Neural cell (in vitro differentiated cells): ENCODE data around the gene CHPF2. TPM values are rescaled to one million over a fixed set of nuclear protein-coding genes. Genes with fewer than 3 reads are reported as not detected.

Source experiments
- H2AFZ ChIP-seq: fragments of 200-600, 300-800 bp; sonication (generic), shearing (Covaris generic); 2 replicates; pipeline ENCODE4 v1.6.0; 2014; ENCODE audit warnings: low read depth, mild to moderate bottlenecking, antibody characterized with exemption, low read length, moderate library complexity
- H3F3A ChIP-seq: fragments of 200-600 bp; shearing (Covaris generic); 2 replicates; pipeline ENCODE4 v1.6.1; 2016; ENCODE audit warnings: mild to moderate bottlenecking, moderate library complexity, mixed read lengths, antibody characterized with exemption, low read length; ENCODE audit not compliant: insufficient read depth, poor library complexity, severe bottlenecking
- H3K27ac ChIP-seq: fragments of 200-600, 300-800 bp; sonication (generic), shearing (Covaris generic); 2 replicates; pipeline ENCODE4 v1.5.1; 2014; ENCODE audit warnings: mild to moderate bottlenecking, low read length, moderate library complexity
- H3K27me3 ChIP-seq: fragments of 300-800, 200-600 bp; sonication (generic), shearing (Covaris generic); 2 replicates; pipeline ENCODE4 v1.6.0; 2014; ENCODE audit warnings: mild to moderate bottlenecking, low read depth, low read length, moderate library complexity; ENCODE audit not compliant: insufficient read depth
- H3K36me3 ChIP-seq: fragments of 300-800, 200-600 bp; sonication (generic), shearing (Covaris generic); 2 replicates; pipeline ENCODE4 v1.5.1; 2014; ENCODE audit warnings: mild to moderate bottlenecking, antibody characterized with exemption, low read length, moderate library complexity; ENCODE audit not compliant: insufficient read depth
- H3K4me2 ChIP-seq: fragments of 300-800, 200-600 bp; sonication (generic), shearing (Covaris generic); 2 replicates; pipeline ENCODE4 v1.6.0; 2014; ENCODE audit warnings: mild to moderate bottlenecking, low read length
- H3K4me3 ChIP-seq: fragments of 300-800, 200-600 bp; sonication (generic), shearing (Covaris generic); 2 replicates; pipeline ENCODE4 v1.5.1; 2014; ENCODE audit warnings: mild to moderate bottlenecking, low read length, moderate library complexity
- H3K79me2 ChIP-seq: fragments of 200-600 bp; shearing (Covaris generic); replicated peaks from 2 replicates; pipeline ENCODE4 v1.6.0; 2014; ENCODE audit warnings: mild to moderate bottlenecking, low read length, moderate library complexity; ENCODE audit not compliant: insufficient read depth
- H3K9ac ChIP-seq: fragments of 300-800, 200-600 bp; sonication (generic), shearing (Covaris generic); 2 replicates; pipeline ENCODE4 v1.6.1; 2016; ENCODE audit warnings: mild to moderate bottlenecking, low read length, mixed read lengths
- H3K9me2 ChIP-seq: fragments of 200-600 bp; shearing (Covaris generic); 2 replicates; pipeline ENCODE4 v1.6.1; 2016; ENCODE audit warnings: mild to moderate bottlenecking, low read length, mixed read lengths; ENCODE audit not compliant: insufficient read depth
- H3K9me3 ChIP-seq: fragments of 200-600, 300-800 bp; sonication (generic), shearing (Covaris generic); 2 replicates; pipeline ENCODE4 v1.6.1; 2016; ENCODE audit warnings: mild to moderate bottlenecking, mixed run types, low read length, moderate library complexity, mixed read lengths
- H4K20me1 ChIP-seq: fragments of 200-600 bp; shearing (Covaris generic); 2 replicates; pipeline ENCODE4 v1.6.1; 2016; ENCODE audit warnings: mild to moderate bottlenecking, mixed run types; ENCODE audit not compliant: insufficient read depth
- CTCF ChIP-seq: fragments of 450-650 bp; IDR thresholded peaks from 2 replicates; pipeline ENCODE4 v1.5.1; 2014; ENCODE audit warnings: antibody characterized with exemption, mild to moderate bottlenecking, moderate library complexity; ENCODE audit not compliant: poor library complexity, severe bottlenecking
- EP300 ChIP-seq: fragments of 450-650 bp; conservative IDR thresholded peaks from 2 replicates; pipeline ENCODE4 v1.6.1; 2014; ENCODE audit warnings: antibody characterized with exemption, mild to moderate bottlenecking, moderate library complexity; ENCODE audit not compliant: poor library complexity, severe bottlenecking
- EZH2 ChIP-seq: fragments of 200-600, 300-800 bp; shearing (Covaris generic), sonication (generic); IDR thresholded peaks from 2 replicates; pipeline ENCODE4 v1.6.1; 2014; ENCODE audit warnings: antibody characterized with exemption, low read length, borderline replicate concordance, mild to moderate bottlenecking; ENCODE audit not compliant: insufficient read depth, poor library complexity, severe bottlenecking
- MXI1 ChIP-seq: fragments of 450-650 bp; conservative IDR thresholded peaks from 2 replicates; pipeline ENCODE4 v1.6.1; 2014; ENCODE audit warnings: antibody characterized with exemption, mild to moderate bottlenecking; ENCODE audit not compliant: poor library complexity, severe bottlenecking
- POLR2AphosphoS5 ChIP-seq: IDR thresholded peaks from 2 replicates; pipeline ENCODE4 v1.6.1; 2012
- RAD21 ChIP-seq: fragments of 450-650 bp; conservative IDR thresholded peaks from 2 replicates; pipeline ENCODE4 v1.6.1; 2014; ENCODE audit warnings: antibody characterized with exemption, mild to moderate bottlenecking, moderate library complexity
- REST ChIP-seq: IDR thresholded peaks from 2 replicates; pipeline ENCODE4 v1.6.1; 2012; ENCODE audit warnings: borderline replicate concordance
- SMC3 ChIP-seq: fragments of 450-650 bp; conservative IDR thresholded peaks from 2 replicates; pipeline ENCODE4 v1.6.1; 2014; ENCODE audit warnings: antibody characterized with exemption, mild to moderate bottlenecking, moderate library complexity; ENCODE audit not compliant: poor library complexity
- TAF1 ChIP-seq: IDR thresholded peaks from 2 replicates; pipeline ENCODE4 v1.6.1; 2012; ENCODE audit warnings: low read depth
- polyA plus RNA-seq: library from polyadenylated mRNA; depleted of rRNA; stranded (reverse); fragments of >200 nt; gene quantifications from 2 replicates; pipeline ENCODE4 v1.2.3, GENCODE V29; 2014

The CHPF2 gene
- polyA plus RNA-seq, 1 donor from 2014 or later: 22.5 TPM

GRCh38 chr7:151246102-151246850 lies 14.0 kb downstream of the CHPF2 start:
- Histone ChIP-seq H2AFZ (no peak overlapping the region), H3K4me2 (no peak overlapping the region), H3K36me3 (no peaks in the 10 kb centered on the region), H3K4me3 (peak overlapping the region; percentile 78), H4K20me1 (no peaks in the 10 kb centered on the region), H3K27ac (no peak overlapping the region), H3F3A (peaks cover 4% of the 10 kb centered on the region), H3K9me2 (no peaks in the 10 kb centered on the region), H3K9ac (no peak overlapping the region), H3K9me3 (no peaks in the 10 kb centered on the region), H3K27me3 (no peaks in the 10 kb centered on the region), H3K79me2 (peaks cover 3% of the 10 kb centered on the region)
- TF ChIP-seq MXI1 (no peak), CTCF (no peak), REST (no peak), EP300 (no peak), SMC3 (no peak), EZH2 (no peak), RAD21 (no peak), POLR2AphosphoS5 (no peak), TAF1 (no peak)

- no peak overlapping the region for H3K27ac ChIP-seq
- no peak overlapping the region for H2AFZ ChIP-seq
- H3K27me3 ChIP-seq: no peaks in the 10 kb centered on the region
- H3K9me3 ChIP-seq: no peaks in the 10 kb centered on the region
- H3K4me3 ChIP-seq: peak overlapping the region; percentile 78
- TF ChIP-seq CTCF: no peak
- no peak for TF ChIP-seq TAF1
- no peak for TF ChIP-seq EP300
- TF ChIP-seq EZH2: no peak
- no peak for TF ChIP-seq POLR2AphosphoS5
- no peak for TF ChIP-seq MXI1
- no peak for TF ChIP-seq REST
- no peak for TF ChIP-seq SMC3
- TF ChIP-seq RAD21: no peak
- peaks cover 4% of the 10 kb centered on the region for H3F3A ChIP-seq
- no peaks in the 10 kb centered on the region for H3K9me2 ChIP-seq
- H3K36me3 ChIP-seq: no peaks in the 10 kb centered on the region
- peak overlapping the region; percentile 60 for H3K9ac ChIP-seq
- no peak overlapping the region for H3K4me2 ChIP-seq
- H4K20me1 ChIP-seq: no peaks in the 10 kb centered on the region
- peaks cover 3% of the 10 kb centered on the region for H3K79me2 ChIP-seq
Observed at GRCh38 chr7:151246851-151247580, 14.7 kb downstream of the CHPF2 start.
